ENCODE data around the gene TUBB6. TPM values are rescaled to one million over a fixed set of nuclear protein-coding genes. Genes with fewer than 3 reads are reported as not detected.

The TUBB6 gene
- total and polyA plus RNA-seq, 3 experiments from 2014 or later, result 0.77 to 9.1 (median 8.8) TPM

GRCh38 chr18:12278215-12278671 is 29.8 kb upstream of the TUBB6 start:
- Mint-ChIP-seq H3K27ac (no peak overlapping the region), H3K4me1 (no peaks in the 10 kb centered on the region), H3K27me3 (peaks cover 9 to 31% of the 10 kb centered on the region in 2 donors), H3K36me3 (no peaks in the 10 kb centered on the region), H3K4me3 (no peak overlapping the region), H3K9me3 (no peaks in the 10 kb centered on the region)
- no peak for DNase-seq
- Histone ChIP-seq H3K4me1 (ENCODE audit: insufficient read depth, low read length) (no peaks in the 10 kb centered on the region), H3K27me3 (ENCODE audit: insufficient read depth, low read length, poor library complexity, severe bottlenecking) (no peaks in the 10 kb centered on the region), H3K36me3 (ENCODE audit: insufficient read depth, low read length) (no peaks in the 10 kb centered on the region), H3K4me3 (ENCODE audit: low read length) (no peak overlapping the region), H3K27ac (ENCODE audit: low read depth, low read length) (no peak overlapping the region), H3K9me3 (ENCODE audit: low read length) (no peaks in the 10 kb centered on the region)
- ChIA-PET POLR2A (no interaction called here), CTCF (no interaction called here)

- no peak overlapping the region for H3K4me3 ChIP-seq (ENCODE audit: low read length)
- no peaks in the 10 kb centered on the region for H3K27me3 ChIP-seq (ENCODE audit: insufficient read depth, low read length, poor library complexity, severe bottlenecking)
- POLR2A ChIA-PET, result no interaction called here
- no peaks in the 10 kb centered on the region for H3K36me3 ChIP-seq (ENCODE audit: insufficient read depth, low read length)
- Mint-ChIP-seq H3K9me3 (no peaks in the 10 kb centered on the region), H3K27ac (no peak overlapping the region), H3K27me3 (peaks cover 9 to 29% of the 10 kb centered on the region in 2 donors), H3K36me3 (no peaks in the 10 kb centered on the region), H3K4me1 (no peaks in the 10 kb centered on the region), H3K4me3 (no peak overlapping the region)
- no peaks in the 10 kb centered on the region for H3K4me1 ChIP-seq (ENCODE audit: insufficient read depth, low read length)
- CTCF ChIA-PET, result no interaction called here
- no peak overlapping the region for H3K27ac ChIP-seq (ENCODE audit: low read depth, low read length)
- no peaks in the 10 kb centered on the region for H3K9me3 ChIP-seq (ENCODE audit: low read length)
- no peak for DNase-seq
These were observed 29.0 kb upstream of the TUBB6 start for GRCh38 chr18:12278741-12279682.

- H3K9me3 Mint-ChIP-seq, result no peaks in the 10 kb centered on the region
- H3K27ac Mint-ChIP-seq, result peak overlapping the region in 1 of 8 donors; percentile 55
- Histone ChIP-seq H3K36me3 (ENCODE audit: insufficient read depth, low read length) (no peaks in the 10 kb centered on the region), H3K4me1 (ENCODE audit: insufficient read depth, low read length) (no peaks in the 10 kb centered on the region), H3K27ac (ENCODE audit: low read depth, low read length) (no peak overlapping the region), H3K27me3 (ENCODE audit: insufficient read depth, low read length, poor library complexity, severe bottlenecking) (no peaks in the 10 kb centered on the region), H3K9me3 (ENCODE audit: low read length) (no peaks in the 10 kb centered on the region), H3K4me3 (ENCODE audit: low read length) (no peak overlapping the region)
- no peak for DNase-seq
- CTCF ChIA-PET, result no interaction called here
- H3K4me3 Mint-ChIP-seq, result no peak overlapping the region
- peaks cover 15 to 27% of the 10 kb centered on the region in 2 donors for H3K27me3 Mint-ChIP-seq
- H3K36me3 Mint-ChIP-seq, result no peaks in the 10 kb centered on the region
- no peaks in the 10 kb centered on the region for H3K4me1 Mint-ChIP-seq
- POLR2A ChIA-PET, result no interaction called here
These were observed 28.1 kb upstream of the TUBB6 start for GRCh38 chr18:12279781-12280531.

- H3K4me1 Mint-ChIP-seq, result no peaks in the 10 kb centered on the region
- H3K27me3 Mint-ChIP-seq, result peaks cover 19 to 20% of the 10 kb centered on the region in 2 donors
- H3K36me3 Mint-ChIP-seq, result no peaks in the 10 kb centered on the region
- no peak overlapping the region for H3K4me3 Mint-ChIP-seq
- CTCF ChIA-PET, result no interaction called here
- H3K9me3 Mint-ChIP-seq, result no peaks in the 10 kb centered on the region
- POLR2A ChIA-PET, result no interaction called here
- Histone ChIP-seq H3K9me3 (ENCODE audit: low read length) (no peaks in the 10 kb centered on the region), H3K27ac (ENCODE audit: low read depth, low read length) (no peak overlapping the region), H3K4me1 (ENCODE audit: insufficient read depth, low read length) (no peaks in the 10 kb centered on the region), H3K36me3 (ENCODE audit: insufficient read depth, low read length) (no peaks in the 10 kb centered on the region), H3K27me3 (ENCODE audit: insufficient read depth, low read length, poor library complexity, severe bottlenecking) (no peaks in the 10 kb centered on the region), H3K4me3 (ENCODE audit: low read length) (no peak overlapping the region)
- no peak overlapping the region for H3K27ac Mint-ChIP-seq
- DNase-seq, result no peak
These were observed 26.2 kb upstream of the TUBB6 start for GRCh38 chr18:12281861-12282260.

- H3K27me3 Mint-ChIP-seq, result peaks cover 13 to 15% of the 10 kb centered on the region in 2 donors
- no peaks in the 10 kb centered on the region for H3K36me3 ChIP-seq (ENCODE audit: insufficient read depth, low read length)
- H3K27ac Mint-ChIP-seq, result no peak overlapping the region
- H3K27me3 ChIP-seq (ENCODE audit: insufficient read depth, low read length, poor library complexity, severe bottlenecking), result no peaks in the 10 kb centered on the region
- ChIA-PET POLR2A (no interaction called here), CTCF (no interaction called here)
- H3K4me3 ChIP-seq (ENCODE audit: low read length), result no peak overlapping the region
- no peak overlapping the region for H3K4me3 Mint-ChIP-seq
- DNase-seq, result no peak
- H3K9me3 ChIP-seq (ENCODE audit: low read length), result no peaks in the 10 kb centered on the region
- H3K4me1 ChIP-seq (ENCODE audit: insufficient read depth, low read length), result no peaks in the 10 kb centered on the region
- H3K9me3 Mint-ChIP-seq, result no peaks in the 10 kb centered on the region
- H3K4me1 Mint-ChIP-seq, result no peaks in the 10 kb centered on the region
- H3K27ac ChIP-seq (ENCODE audit: low read depth, low read length), result no peak overlapping the region
- H3K36me3 Mint-ChIP-seq, result no peaks in the 10 kb centered on the region
These were observed 25.5 kb upstream of the TUBB6 start for GRCh38 chr18:12282442-12283039.

GRCh38 chr18:12283256-12283655 is 24.8 kb upstream of the TUBB6 start:
- POLR2A ChIA-PET, result no interaction called here
- DNase-seq, result no peak
- no peaks in the 10 kb centered on the region for H3K4me1 ChIP-seq (ENCODE audit: insufficient read depth, low read length)
- CTCF ChIA-PET, result interaction anchor here (0.5 kb wide), 1 partner anchor 109 kb away, joined by 3 read pairs; no protein-coding TSS in a partner anchor
- H3K27me3 ChIP-seq (ENCODE audit: insufficient read depth, low read length, poor library complexity, severe bottlenecking), result no peaks in the 10 kb centered on the region
- Mint-ChIP-seq H3K27me3 (peaks cover 18% of the 10 kb centered on the region in 2 donors), H3K9me3 (no peaks in the 10 kb centered on the region), H3K36me3 (no peaks in the 10 kb centered on the region), H3K4me3 (no peak overlapping the region), H3K4me1 (no peaks in the 10 kb centered on the region), H3K27ac (no peak overlapping the region)
- H3K27ac ChIP-seq (ENCODE audit: low read depth, low read length), result no peak overlapping the region
- H3K36me3 ChIP-seq (ENCODE audit: insufficient read depth, low read length), result no peaks in the 10 kb centered on the region
- H3K4me3 ChIP-seq (ENCODE audit: low read length), result no peak overlapping the region
- H3K9me3 ChIP-seq (ENCODE audit: low read length), result no peaks in the 10 kb centered on the region

GRCh38 chr18:12283666-12284065 is 24.4 kb upstream of the TUBB6 start:
- no peaks in the 10 kb centered on the region for H3K36me3 Mint-ChIP-seq
- DNase-seq, result no peak
- H3K27ac Mint-ChIP-seq, result no peak overlapping the region
- no peaks in the 10 kb centered on the region for H3K9me3 Mint-ChIP-seq
- no peaks in the 10 kb centered on the region for H3K4me1 Mint-ChIP-seq
- H3K27me3 Mint-ChIP-seq, result peaks cover 20 to 22% of the 10 kb centered on the region in 2 donors
- Histone ChIP-seq H3K36me3 (ENCODE audit: insufficient read depth, low read length) (no peaks in the 10 kb centered on the region), H3K27me3 (ENCODE audit: insufficient read depth, low read length, poor library complexity, severe bottlenecking) (no peaks in the 10 kb centered on the region), H3K4me3 (ENCODE audit: low read length) (no peak overlapping the region), H3K9me3 (ENCODE audit: low read length) (no peaks in the 10 kb centered on the region), H3K27ac (ENCODE audit: low read depth, low read length) (no peak overlapping the region), H3K4me1 (ENCODE audit: insufficient read depth, low read length) (no peaks in the 10 kb centered on the region)
- no peak overlapping the region for H3K4me3 Mint-ChIP-seq
- ChIA-PET CTCF (interaction anchor here (0.5 to 0.9 kb wide), 2 partner anchors 17 to 109 kb away, joined by 3 read pairs; no protein-coding TSS in a partner anchor), POLR2A (no interaction called here)

Data from CD8-positive, alpha-beta memory T cell (primary cell).